Subcutaneous adipose tissue (tissue), 4 donors: ENCODE results near the gene TJP1. TPM values are rescaled to one million over a fixed set of nuclear protein-coding genes. Genes with fewer than 3 reads are reported as not detected.

Experiments
- total RNA-seq, 4 donors: library from RNA; depleted of rRNA; stranded (reverse); fragments of >200 nt; gene quantifications; one replicate each; pipeline ENCODE4 v1.1.0, GENCODE V29; 2016
- TF ChIP-seq, protein P1 (sequence below): fragments of 450-650 bp; IDR thresholded peaks from one replicate; pipeline ENCODE4 v1.5.1; 2016; ENCODE audit warnings: low read depth, mild to moderate bottlenecking, control low read depth, antibody characterized with exemption, moderate library complexity

The TJP1 gene
- total RNA-seq, 4 donors from 2014 or later: 59.2 to 138 (median 121) TPM

DNA sequence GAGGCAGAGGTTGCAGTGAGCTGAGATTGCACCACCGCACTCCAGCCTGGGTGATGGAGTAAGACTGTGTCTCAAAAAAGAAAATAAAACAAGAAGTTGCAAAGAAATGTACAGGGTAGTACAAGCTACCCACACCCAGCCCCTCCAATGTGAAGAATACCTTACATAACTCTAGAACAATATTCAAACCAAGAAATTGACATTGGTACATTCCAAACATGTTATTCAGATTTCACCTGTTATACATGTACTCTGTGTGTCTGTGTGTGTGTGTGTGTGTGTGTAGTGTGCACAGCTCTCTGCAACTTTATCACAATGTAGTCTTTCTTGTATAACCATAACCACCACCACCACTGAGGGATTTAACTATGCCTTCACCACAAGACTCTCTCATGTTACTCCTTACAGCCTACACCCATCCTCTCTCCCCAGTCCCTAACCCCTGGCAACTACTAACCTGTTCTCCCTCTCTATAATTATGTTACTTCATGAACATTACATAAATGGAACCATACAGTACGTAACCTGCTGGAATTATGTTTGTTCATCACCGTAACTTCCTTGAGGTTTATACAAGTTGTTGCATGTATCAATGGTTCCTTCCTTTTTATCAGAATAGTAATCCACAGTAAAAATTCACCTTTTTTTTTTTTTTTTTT, 16.2 kb upstream of the TJP1 start:
- TF ChIP-seq, protein P1, sequence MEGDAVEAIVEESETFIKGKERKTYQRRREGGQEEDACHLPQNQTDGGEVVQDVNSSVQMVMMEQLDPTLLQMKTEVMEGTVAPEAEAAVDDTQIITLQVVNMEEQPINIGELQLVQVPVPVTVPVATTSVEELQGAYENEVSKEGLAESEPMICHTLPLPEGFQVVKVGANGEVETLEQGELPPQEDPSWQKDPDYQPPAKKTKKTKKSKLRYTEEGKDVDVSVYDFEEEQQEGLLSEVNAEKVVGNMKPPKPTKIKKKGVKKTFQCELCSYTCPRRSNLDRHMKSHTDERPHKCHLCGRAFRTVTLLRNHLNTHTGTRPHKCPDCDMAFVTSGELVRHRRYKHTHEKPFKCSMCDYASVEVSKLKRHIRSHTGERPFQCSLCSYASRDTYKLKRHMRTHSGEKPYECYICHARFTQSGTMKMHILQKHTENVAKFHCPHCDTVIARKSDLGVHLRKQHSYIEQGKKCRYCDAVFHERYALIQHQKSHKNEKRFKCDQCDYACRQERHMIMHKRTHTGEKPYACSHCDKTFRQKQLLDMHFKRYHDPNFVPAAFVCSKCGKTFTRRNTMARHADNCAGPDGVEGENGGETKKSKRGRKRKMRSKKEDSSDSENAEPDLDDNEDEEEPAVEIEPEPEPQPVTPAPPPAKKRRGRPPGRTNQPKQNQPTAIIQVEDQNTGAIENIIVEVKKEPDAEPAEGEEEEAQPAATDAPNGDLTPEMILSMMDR: no peak

- TF ChIP-seq, protein P1: no peak
Observed at GRCh38 chr15:29835301-29835700, 13.0 kb upstream of the TJP1 start.

DNA sequence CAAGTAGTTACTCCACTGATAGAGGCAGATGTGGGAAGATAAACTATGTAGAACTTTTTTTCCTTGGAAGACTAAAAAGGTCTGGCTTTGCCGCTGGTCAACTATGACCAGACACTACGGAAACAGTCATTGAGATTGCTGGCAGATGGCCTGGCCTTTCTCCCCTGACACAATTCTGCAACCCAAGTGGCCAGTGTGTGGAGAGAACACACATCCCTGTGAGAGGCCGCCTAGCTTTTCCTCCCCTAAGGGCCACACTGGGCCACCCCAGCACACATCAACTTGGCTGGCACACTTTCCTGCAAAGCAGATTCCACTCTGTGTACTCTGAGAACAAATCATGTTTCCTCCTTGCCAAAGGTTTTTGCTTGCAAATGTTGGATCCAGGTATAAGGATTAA, 10.4 kb upstream of the TJP1 start:
- TF ChIP-seq, protein P1: no peak

DNA sequence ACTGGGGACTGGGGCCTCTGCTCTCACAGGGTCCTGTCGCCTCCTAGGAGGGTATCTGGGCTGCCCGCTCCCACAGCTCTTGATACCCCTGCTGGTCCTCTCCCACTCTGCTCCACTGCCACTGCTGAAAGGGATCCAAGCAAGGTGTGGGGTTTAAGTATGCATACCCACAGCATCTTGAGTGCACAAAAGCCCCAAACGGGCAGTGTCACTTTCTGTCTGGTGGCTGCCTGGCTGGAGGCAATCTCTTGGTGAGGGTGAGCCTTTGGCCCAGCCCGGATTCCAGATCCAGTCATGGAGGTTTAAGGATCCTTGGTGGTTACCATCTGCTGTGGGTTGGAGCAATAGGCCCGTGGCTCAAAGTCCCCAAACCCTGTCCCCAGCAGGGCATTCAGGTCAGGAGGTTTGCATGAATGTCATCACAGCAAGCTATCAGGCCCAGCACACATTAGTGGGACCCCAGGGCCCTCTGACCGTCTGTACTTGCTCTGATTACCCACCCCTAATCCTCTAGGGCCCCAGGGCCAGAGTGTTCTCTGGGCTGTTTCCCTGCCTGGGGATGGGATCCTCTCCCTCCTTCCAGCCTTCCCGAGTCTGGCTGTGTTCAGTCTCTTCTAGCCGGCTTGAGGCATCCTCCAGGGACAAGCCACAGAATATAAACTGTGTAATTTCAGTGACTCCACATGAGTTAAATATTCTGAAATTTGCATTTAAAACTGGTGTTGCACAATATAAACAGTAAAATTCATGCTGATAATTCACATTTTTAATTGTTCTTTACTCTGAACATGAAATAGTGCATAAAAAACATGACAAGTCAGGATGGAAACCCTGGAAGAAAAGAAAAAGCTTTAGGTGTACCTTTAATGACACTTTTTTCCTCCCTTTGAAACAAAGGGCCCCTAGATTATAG, 4.9 kb upstream of the TJP1 start:
- TF ChIP-seq, protein P1: no peak

- TF ChIP-seq, protein P1: no peak
Observed at GRCh38 chr15:29825227-29825626, 3.0 kb upstream of the TJP1 start.

DNA sequence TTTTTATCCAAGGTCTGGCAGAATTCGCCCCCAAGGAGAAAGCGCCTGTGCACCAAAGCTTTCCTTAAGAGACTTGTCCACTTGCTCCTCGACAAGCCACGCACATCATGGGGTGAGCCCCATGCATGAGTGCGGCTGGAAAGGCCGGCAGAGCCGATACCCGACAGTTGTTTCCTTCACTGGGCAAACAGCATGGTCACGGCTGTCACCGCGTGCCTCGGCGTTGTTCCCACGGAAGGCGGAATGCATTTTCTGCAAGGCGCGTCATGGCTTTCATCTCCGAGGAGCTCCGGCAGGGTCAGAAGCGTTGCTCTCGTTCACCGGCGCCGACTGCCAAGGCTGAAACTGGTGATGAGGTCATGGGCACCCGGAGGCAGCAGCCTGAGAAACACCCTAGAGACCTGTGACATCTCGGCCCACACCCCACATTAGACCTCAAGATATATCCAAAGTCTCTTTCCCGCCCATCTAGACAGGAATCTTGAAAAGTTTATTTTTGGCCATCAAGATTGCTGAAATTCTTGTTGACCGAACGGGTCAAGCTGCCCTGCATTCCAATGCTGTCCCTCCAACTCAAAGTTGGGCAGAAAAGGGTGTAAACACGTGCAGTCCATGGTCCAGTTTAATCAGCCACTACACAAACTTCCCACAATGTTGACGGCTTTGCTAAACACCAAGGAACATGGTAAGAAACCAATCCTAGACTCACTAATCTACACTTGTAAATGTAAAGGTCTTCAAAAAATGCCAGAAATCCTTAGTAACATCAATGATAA, 604 bp upstream of the TJP1 start:
- TF ChIP-seq, protein P1: no peak
